ENCODE data around the gene UCK2.

UCK2 gene

GRCh38 chr1:165884009-165884689, 56.7 kb downstream of the UCK2 start:
- DNase-seq, result no peak

GRCh38 chr1:165884690-165885304, 57.4 kb downstream of the UCK2 start:
- DNase-seq, result no peak

GRCh38 chr1:165885305-165885694, 57.9 kb downstream of the UCK2 start:
- DNase-seq, result no peak

- no peak for DNase-seq
These were observed 58.8 kb downstream of the UCK2 start for GRCh38 chr1:165886193-165886592.

- DNase-seq, result no peak
These were observed 59.6 kb downstream of the UCK2 start for GRCh38 chr1:165886983-165887382.

- DNase-seq, result no peak
These were observed 60.6 kb downstream of the UCK2 start for GRCh38 chr1:165887877-165888551.

- DNase-seq, result no peak
These were observed 61.1 kb downstream of the UCK2 start for GRCh38 chr1:165888552-165888920.

- DNase-seq, result no peak
These were observed 63.3 kb downstream of the UCK2 start for GRCh38 chr1:165890684-165891083.

GRCh38 chr1:165891111-165891860, 63.9 kb downstream of the UCK2 start:
- DNase-seq, result no peak

- DNase-seq, result no peak
These were observed 65.5 kb downstream of the UCK2 start for GRCh38 chr1:165892935-165893334.

GRCh38 chr1:165893507-165893906, 66.1 kb downstream of the UCK2 start:
- no peak for DNase-seq

- no peak for DNase-seq
These were observed 67.2 kb downstream of the UCK2 start for GRCh38 chr1:165894591-165894990.

- DNase-seq, result no peak
These were observed 68.0 kb downstream of the UCK2 start for GRCh38 chr1:165895451-165895871.

- no peak for DNase-seq
These were observed 68.9 kb downstream of the UCK2 start for GRCh38 chr1:165896277-165896676.

- no peak for DNase-seq
These were observed 70.2 kb downstream of the UCK2 start for GRCh38 chr1:165897326-165898303.

GRCh38 chr1:165898837-165899236, 71.4 kb downstream of the UCK2 start:
- no peak for DNase-seq

- no peak for DNase-seq
These were observed 72.1 kb downstream of the UCK2 start for GRCh38 chr1:165899461-165899941.

GRCh38 chr1:165900576-165901380, 73.4 kb downstream of the UCK2 start:
- no peak for DNase-seq

GRCh38 chr1:165902565-165902964, 75.2 kb downstream of the UCK2 start:
- no peak for DNase-seq

- no peak for DNase-seq
These were observed 76.3 kb downstream of the UCK2 start for GRCh38 chr1:165903672-165904071.

GRCh38 chr1:165904948-165905347, 77.5 kb downstream of the UCK2 start:
- no peak for DNase-seq

Data from activated CD8-positive, alpha-beta memory T cell treated with anti-CD3 and anti-CD28 coated beads, Interleukin-2, amount 50 U/mL, for 48 hours (primary cell).